Fibroblast of lung (primary cell): Measurements from ENCODE around the gene SLC22A14. TPM values are rescaled to one million over a fixed set of nuclear protein-coding genes. Genes with fewer than 3 reads are reported as not detected.

Experiments used
- DNase-seq, 2 donors: peaks; one replicate each; pipeline versions ENCODE4 v3.0.0 to v3.0.0-alpha.2; 2010; ENCODE audit warnings: low read depth in 2 of 2
- H2AFZ ChIP-seq: 2 replicates; pipeline ENCODE4 v1.5.1; 2012; ENCODE audit warnings: low read length, control low read depth, inconsistent platforms
- H3K27ac ChIP-seq: 2 replicates; pipeline ENCODE4 v1.5.1; 2011; ENCODE audit warnings: low read length, control low read depth; ENCODE audit not compliant: insufficient read depth
- H3K27me3 ChIP-seq: 2 replicates; pipeline ENCODE4 v1.5.1; 2011; ENCODE audit warnings: mild to moderate bottlenecking, low read length; ENCODE audit not compliant: control insufficient read depth, insufficient read depth
- H3K36me3 ChIP-seq: 2 replicates; pipeline ENCODE4 v1.5.1; 2011; ENCODE audit warnings: low read length; ENCODE audit not compliant: control insufficient read depth, insufficient read depth
- H3K4me1 ChIP-seq: 2 replicates; pipeline ENCODE4 v1.5.1; 2011; ENCODE audit warnings: low read length; ENCODE audit not compliant: control insufficient read depth, insufficient read depth; ENCODE audit errors: extremely low read depth
- H3K4me2 ChIP-seq: 2 replicates; pipeline ENCODE4 v1.5.1; 2011; ENCODE audit warnings: low read length, control low read depth; ENCODE audit not compliant: insufficient read depth; ENCODE audit errors: extremely low read depth
- H3K4me3 ChIP-seq, 4 experiments: fragments of 200-600 bp in 1 of 4; sonication (generic) in 1 of 4; replicated peaks in 1 of 4; 2 replicates each; pipeline ENCODE4 v1.5.1; 2011 to 2016; ENCODE audit warnings: low read length in 4 of 4, low read depth in 3 of 4, mild to moderate bottlenecking in 3 of 4, control low read depth in 2 of 4, inconsistent platforms in 1 of 4, mixed read lengths in 1 of 4; ENCODE audit not compliant: insufficient read depth in 1 of 4; ENCODE audit errors: control extremely low read depth in 1 of 4
- H3K79me2 ChIP-seq: 2 replicates; pipeline ENCODE4 v1.5.1; 2012; ENCODE audit warnings: mild to moderate bottlenecking, low read length, inconsistent platforms; ENCODE audit not compliant: control insufficient read depth, insufficient read depth
- H3K9ac ChIP-seq: 2 replicates; pipeline ENCODE4 v1.5.1; 2011; ENCODE audit warnings: mild to moderate bottlenecking, low read length, control low read depth; ENCODE audit not compliant: insufficient read depth
- H3K9me3 ChIP-seq: 2 replicates; pipeline ENCODE4 v1.5.1; 2012; ENCODE audit warnings: low read depth, low read length; ENCODE audit not compliant: control insufficient read depth, insufficient read depth
- H4K20me1 ChIP-seq: 2 replicates; pipeline ENCODE4 v1.5.1; 2011; ENCODE audit warnings: low read length; ENCODE audit not compliant: control insufficient read depth, insufficient read depth; ENCODE audit errors: extremely low read depth
- CTCF ChIP-seq, 2 donors: IDR thresholded peaks in 1 of 2; conservative IDR thresholded peaks in 1 of 2; 1 replicate in 1 of 2; 2 replicates in 1 of 2; pipeline ENCODE4 v1.5.1; 2011 to 2012; ENCODE audit warnings: low read length in 2 of 2, control low read depth in 1 of 2, inconsistent platforms in 1 of 2, low read depth in 1 of 2, mild to moderate bottlenecking in 1 of 2
- EZH2 ChIP-seq: IDR thresholded peaks from 2 replicates; pipeline ENCODE4 v1.5.1; 2012; ENCODE audit warnings: low read length, control low read depth, mild to moderate bottlenecking; ENCODE audit errors: missing control alignments
- polyA plus RNA-seq, 2 donors: library from polyadenylated mRNA; depleted of rRNA in 1 of 2; stranded (reverse) in 1 of 2; unstranded in 1 of 2; fragments of >200 nt; gene quantifications; 2 replicates each; pipeline ENCODE4 v1.2.1, GENCODE V29; 2011 to 2012; ENCODE audit warnings: missing spikeins in 1 of 2
- total RNA-seq: library from RNA; depleted of rRNA; stranded (reverse); fragments of >200 nt; gene quantifications from 2 replicates; pipeline ENCODE4 v1.2.1, GENCODE V29; 2014

The SLC22A14 gene
- total and polyA plus RNA-seq, 2 donors (not counting 1 experiment from before 2014, with no cell fraction given): 0.17 TPM; not detected in 1

- Histone ChIP-seq H3K4me3 (no peak overlapping the region), H3K4me1 (no peaks in the 10 kb centered on the region), H3K36me3 (no peaks in the 10 kb centered on the region), H3K4me2 (no peak overlapping the region), H4K20me1 (no peaks in the 10 kb centered on the region), H3K27ac (no peak overlapping the region), H3K9me3 (no peaks in the 10 kb centered on the region), H2AFZ (no peak overlapping the region), H3K27me3 (no peaks in the 10 kb centered on the region), H3K79me2 (no peaks in the 10 kb centered on the region), H3K9ac (no peak overlapping the region)
- DNase-seq: no peak
- TF ChIP-seq EZH2 (no peak), CTCF (conservative IDR thresholded peaks at IDR 0.05 in 1 of 2, IDR thresholded peaks at IDR 0.05 in 1 of 2; ENCODE audit: low read depth in 1 of 2, low read length in 2 of 2) (no peak)
These were observed 5.0 kb upstream of the SLC22A14 start for GRCh38 chr3:38276917-38277630.

GRCh38 chr3:38278841-38279240, 3.3 kb upstream of the SLC22A14 start:
- Histone ChIP-seq H3K36me3 (no peaks in the 10 kb centered on the region), H3K4me2 (no peak overlapping the region), H3K4me3 (no peak overlapping the region), H3K9me3 (no peaks in the 10 kb centered on the region), H2AFZ (no peak overlapping the region), H3K4me1 (peaks cover 2% of the 10 kb centered on the region), H3K9ac (no peak overlapping the region), H3K79me2 (no peaks in the 10 kb centered on the region), H4K20me1 (no peaks in the 10 kb centered on the region), H3K27me3 (no peaks in the 10 kb centered on the region), H3K27ac (no peak overlapping the region)
- TF ChIP-seq EZH2 (no peak), CTCF (conservative IDR thresholded peaks at IDR 0.05 in 1 of 2, IDR thresholded peaks at IDR 0.05 in 1 of 2; ENCODE audit: low read depth in 1 of 2, low read length in 2 of 2) (no peak)
- DNase-seq: no peak

- H3K79me2 ChIP-seq: no peaks in the 10 kb centered on the region
- H4K20me1 ChIP-seq: no peaks in the 10 kb centered on the region
- H3K4me3 ChIP-seq: no peak overlapping the region
- no peak overlapping the region for H3K4me2 ChIP-seq
- H3K27me3 ChIP-seq: no peaks in the 10 kb centered on the region
- no peaks in the 10 kb centered on the region for H3K9me3 ChIP-seq
- TF ChIP-seq CTCF (conservative IDR thresholded peaks at IDR 0.05 in 1 of 2, IDR thresholded peaks at IDR 0.05 in 1 of 2; ENCODE audit: low read depth in 1 of 2, low read length in 2 of 2): no peak
- no peak for TF ChIP-seq EZH2
- no peak overlapping the region for H3K27ac ChIP-seq
- peaks cover 3% of the 10 kb centered on the region for H3K4me1 ChIP-seq
- no peak overlapping the region for H3K9ac ChIP-seq
- H2AFZ ChIP-seq: no peak overlapping the region
- DNase-seq: peak; percentile 61 to 64
- no peaks in the 10 kb centered on the region for H3K36me3 ChIP-seq
These were observed 2.0 kb downstream of the SLC22A14 start for GRCh38 chr3:38283810-38284755.
